ENCODE measurements around the gene AS3MT. TPM values are rescaled to one million over a fixed set of nuclear protein-coding genes. Genes with fewer than 3 reads are reported as not detected.

AS3MT gene
- total RNA-seq, 1 experiment from 2014 or later, result not detected

Small RNA genes lying within 50 kb of the gene (small RNA-seq; reads per million reads assigned to genes)
- gene AS3MT, result not detected
- gene RF00026, result not detected

Other genes with a start within 250 kb of the AS3MT start
- gene TRIM8, start 225.0 kb upstream of the AS3MT start, total RNA-seq (2014; rRNA removed; shearing (Covaris generic)), result 81.2 and 82.3 TPM in 2 replicates
- gene ARL3, start 155.1 kb upstream of the AS3MT start, total RNA-seq (2014; rRNA removed; shearing (Covaris generic)), result 4.5 and 6.0 TPM in 2 replicates
- gene SFXN2, start 154.8 kb upstream of the AS3MT start, total RNA-seq (2014; rRNA removed; shearing (Covaris generic)), result 20.8 and 33.4 TPM in 2 replicates
- 27.5 and 27.6 TPM in 2 replicates for gene WBP1L, start 125.5 kb upstream of the AS3MT start, total RNA-seq (2014; rRNA removed; shearing (Covaris generic))
- not detected in 2 replicates for gene CYP17A1, start 32.1 kb upstream of the AS3MT start, total RNA-seq (2014; rRNA removed; shearing (Covaris generic))
- gene BORCS7, start 15.2 kb upstream of the AS3MT start, total RNA-seq (2014; rRNA removed; shearing (Covaris generic)), result 9.4 and 10.8 TPM in 2 replicates
- gene CNNM2, start 48.8 kb downstream of the AS3MT start, total RNA-seq (2014; rRNA removed; shearing (Covaris generic)), result 13.9 and 14.5 TPM in 2 replicates

Measured in HT-29 (cell line).